K562 (cell line): ENCODE measurements around the gene ADSS1. TPM values are rescaled to one million over a fixed set of nuclear protein-coding genes. Genes with fewer than 3 reads are reported as not detected.
A peak's percentile ranks its signal among the peaks of the same experiment; 100 is the strongest.

ENCODE experiments used
- CCNT2 ChIP-seq: IDR thresholded peaks from 2 replicates; pipeline ENCODE4 v1.6.1; 2011; ENCODE audit warnings: borderline replicate concordance, low read depth, mild to moderate bottlenecking, moderate library complexity, mixed read lengths, low read length; ENCODE audit not compliant: insufficient read length; ENCODE audit errors: extremely low read depth
- CEBPB ChIP-seq: fragments of 450-650 bp; IDR thresholded peaks from 2 replicates; pipeline ENCODE4 v1.6.1; 2016; ENCODE audit warnings: missing genetic modification characterization, missing compliant biosample characterization
- CTCF ChIP-seq, 3 experiments: IDR thresholded peaks in 2 of 3; conservative IDR thresholded peaks in 1 of 3; 2 replicates each; pipeline ENCODE4 v1.5.1; 2011 to 2012; ENCODE audit warnings: low read length in 3 of 3, mild to moderate bottlenecking in 3 of 3, control low read depth in 2 of 3, improper control_type of control experiment in 1 of 3, inconsistent platforms in 1 of 3, low read depth in 1 of 3, mixed read lengths in 1 of 3, moderate library complexity in 1 of 3; ENCODE audit not compliant: insufficient read depth in 2 of 3
- ETS1 ChIP-seq: conservative IDR thresholded peaks from 2 replicates; pipeline ENCODE4 v1.6.1; 2011; ENCODE audit warnings: low read depth, mild to moderate bottlenecking, low read length; ENCODE audit not compliant: control insufficient read depth
- LEF1 ChIP-seq: fragments of 450-650 bp; IDR thresholded peaks from 2 replicates; pipeline ENCODE4 v1.6.1; 2016; ENCODE audit warnings: mild to moderate bottlenecking
- NR1H2 ChIP-seq: sonication (generic); formaldehyde crosslinking; IDR thresholded peaks from 2 replicates; pipeline ENCODE4 v1.4.0; 2020; ENCODE audit warnings: mild to moderate bottlenecking, missing genetic modification reagents
- NRF1 ChIP-seq, 2 experiments: fragments of 450-650 bp; IDR thresholded peaks in 1 of 2; conservative IDR thresholded peaks in 1 of 2; 2 replicates each; pipeline ENCODE4 v1.6.1; 2014; ENCODE audit warnings: mild to moderate bottlenecking in 2 of 2
- PHF8 ChIP-seq: fragments of 200-600 bp; sonication (generic); IDR thresholded peaks from 2 replicates; pipeline ENCODE4 v1.6.1; 2012; ENCODE audit warnings: mixed run types, mild to moderate bottlenecking, inconsistent platforms, low read length, moderate library complexity, borderline replicate concordance
- PPARD ChIP-seq: fragments of 250-450 bp; sonication (Bioruptor Pico); IDR thresholded peaks from 2 replicates; pipeline ENCODE4 v1.8.0; 2022; ENCODE audit warnings: inconsistent platforms, mild to moderate bottlenecking, moderate library complexity
- PRPF4 ChIP-seq: fragments of 200-400 bp; formaldehyde crosslinking; IDR thresholded peaks from one replicate; pipeline ENCODE4 v1.6.1; 2017; ENCODE audit warnings: low read length, low read depth, mild to moderate bottlenecking; ENCODE audit not compliant: insufficient read depth, poor library complexity, severe bottlenecking
- REST ChIP-seq, 2 experiments: fragments of 450-650 bp; formaldehyde crosslinking in 1 of 2; IDR thresholded peaks; 2 replicates each; pipeline versions ENCODE4 v1.4.0 to v1.6.1; 2014 to 2020; ENCODE audit warnings: mild to moderate bottlenecking in 2 of 2, borderline replicate concordance in 1 of 2, low read depth in 1 of 2
- SRF ChIP-seq, 2 experiments: fragments of 250-450, 450-650 bp in 1 of 2; sonication (Bioruptor Pico) in 1 of 2; sonication (generic) in 1 of 2; formaldehyde crosslinking; IDR thresholded peaks; 2 replicates each; pipeline versions ENCODE4 v1.5.0 to v1.5.1; 2020 to 2022; ENCODE audit warnings: mild to moderate bottlenecking in 1 of 2, missing genetic modification reagents in 1 of 2
- TEAD1 ChIP-seq, 2 experiments: fragments of 450-650 bp in 1 of 2; sonication (generic) in 1 of 2; formaldehyde crosslinking; IDR thresholded peaks; 2 replicates each; pipeline versions ENCODE4 v1.4.0 to v1.8.0; 2020 to 2022; ENCODE audit warnings: mild to moderate bottlenecking in 2 of 2, missing genetic modification reagents in 1 of 2
- ZNF586 ChIP-seq: fragments of 450-650 bp; formaldehyde crosslinking; conservative IDR thresholded peaks from 2 replicates; pipeline ENCODE4 v1.4.0; 2020; ENCODE audit warnings: mild to moderate bottlenecking, moderate library complexity
- polyA plus RNA-seq, 8 experiments: library from polyadenylated mRNA; depleted of rRNA in 4 of 8; stranded (reverse) in 5 of 8; unstranded in 3 of 8; fragments of >200 nt; fragmentation: Nextera tagmentation in 2 of 8; fragmentation: Illumina TruSeq in 1 of 8; extraction: Ambion mirVana in 2 of 8; extraction: Trizol in 1 of 8; gene quantifications; 2 replicates each; pipeline versions ENCODE4 v1.2.1 to v1.2.3, GENCODE V29; 2011 to 2014; ENCODE audit warnings: inconsistent platforms in 1 of 8, missing spikeins in 1 of 8
- total RNA-seq, 7 experiments: library from RNA; depleted of rRNA in 6 of 7; stranded (reverse); fragments of >200 nt in 6 of 7; fragmentation: Illumina TruSeq in 2 of 7; extraction: Trizol in 2 of 7; gene quantifications; 2 replicates each; pipeline versions ENCODE4 v1.2.1 to v1.2.3, GENCODE V29; 2011 to 2021; ENCODE audit warnings: low replicate concordance in 1 of 7

Gene ADSS1
- total and polyA plus RNA-seq, 9 of the 15 experiments (the other 6 are each of a cell fraction or from before 2014, with no cell fraction given) = 0.53 to 5.9 (median 3.9) TPM

GRCh38 chr14:104752735-104753527 is 28.9 kb downstream of the ADSS1 start, which contains the start of gene SIVA1 (continued):
- TF ChIP-seq ETS1 (peak; percentile 65), TEAD1 (CRISPR knock-in tag; IDR thresholded peaks at IDR 0.05) (0 out of 4 replicates have a peak, but pooled peaks of 1 of the 2 experiments have one; percentile 12), CCNT2 (peak; percentile 11), LEF1 (no peak), CEBPB (tag) (no peak), REST (IDR thresholded peaks at IDR 0.05; ENCODE audit: borderline replicate concordance) (no peak), REST (CRISPR knock-in tag; IDR thresholded peaks at IDR 0.05; ENCODE audit: low read depth) (0 out of 2 replicates have a peak, but pooled peaks have one; percentile 45), PHF8 (peak; percentile 90; the same call in 1 of the 2 replicates), PPARD (no peak), SRF (CRISPR knock-in tag; IDR thresholded peaks at IDR 0.05) (peak in 1 of 2 experiments; percentile 69; a peak in 1 of 4 replicates), NR1H2 (CRISPR knock-in tag) (no peak), ZNF586 (CRISPR knock-in tag) (no peak), CTCF (IDR thresholded peaks at IDR 0.05 in 2 of 3, conservative IDR thresholded peaks at IDR 0.05 in 1 of 3; ENCODE audit: insufficient read depth in 2 of 3, low read depth in 1 of 3, low read length in 3 of 3) (no peak), NRF1 (conservative IDR thresholded peaks at IDR 0.05 in 1 of 2, IDR thresholded peaks at IDR 0.05 in 1 of 2) (peak; percentile 90 to 91), PRPF4 (no peak)
